Measurements from ENCODE around the gene CCL27. TPM values are rescaled to one million over a fixed set of nuclear protein-coding genes. Genes with fewer than 3 reads are reported as not detected.

Gene CCL27
- total and polyA plus RNA-seq, 7 donors, result 0.63 TPM; not detected in 6

- Histone ChIP-seq H3K27ac (peak overlapping the region; percentile 83 to 91 (median 88)), H3K9me3 (no peaks in the 10 kb centered on the region), H3K27me3 (no peaks in the 10 kb centered on the region), H3K36me3 (peaks cover 3 to 30% (median 9%) of the 10 kb centered on the region in 4 donors), H3K4me3 (peak overlapping the region in 2 of 4 donors; percentile 11 to 56), H3K4me1 (peaks cover 0 to 61% (median 50%) of the 10 kb centered on the region in 4 donors)
- peak; percentile 95 for DNase-seq
- no peak for TF ChIP-seq CTCF (IDR thresholded peaks at IDR 0.05)
- TF ChIP-seq POLR2AphosphoS5 (IDR thresholded peaks at IDR 0.05), result peak; percentile 41 to 82 (median 72)
- TF ChIP-seq POLR2A (IDR thresholded peaks at IDR 0.05), result no peak
- TF ChIP-seq EP300 (IDR thresholded peaks at IDR 0.05), result peak in 1 of 4 donors; percentile 54
- WGBS, 2 donors, result 69 to 72% methylated on average over 11 of the region's 11 CpGs
- intact Hi-C loops (cut with DNase I), result loop anchor here (5.0 kb wide), 1 partner anchor 338 kb away; no protein-coding TSS in a partner anchor
Observed at GRCh38 chr9:34654323-34655051, 8.0 kb downstream of the CCL27 start.

- 57 to 61% methylated on average over 11 of the region's 11 CpGs for WGBS, 2 donors
- Histone ChIP-seq H3K4me1 (peaks cover 0 to 67% (median 56%) of the 10 kb centered on the region in 4 donors), H3K4me3 (peak overlapping the region in 3 of 4 donors; percentile 48 to 56 (median 52))
Observed at GRCh38 chr9:34653151-34654072, 9.0 kb downstream of the CCL27 start.

GRCh38 chr9:34652602-34653000, 9.9 kb downstream of the CCL27 start:
- H3K4me1 ChIP-seq, result peaks cover 0 to 75% (median 64%) of the 10 kb centered on the region in 4 donors
- H3K27me3 ChIP-seq, result no peaks in the 10 kb centered on the region
- H3K36me3 ChIP-seq, result peaks cover 5 to 34% (median 17%) of the 10 kb centered on the region in 4 donors
- no peaks in the 10 kb centered on the region for H3K9me3 ChIP-seq
- WGBS, 2 donors, result 20 to 44% methylated on average over 5 of the region's 5 CpGs
- DNase-seq, result no peak
- H3K4me3 ChIP-seq, result peak overlapping the region; percentile 43 to 56 (median 50)
- intact Hi-C loops (cut with DNase I), result loop anchor here (5.0 kb wide), 1 partner anchor 340 kb away; no protein-coding TSS in a partner anchor
- H3K27ac ChIP-seq, result peak overlapping the region; percentile 83 to 91 (median 88)
- no peak for TF ChIP-seq POLR2A (IDR thresholded peaks at IDR 0.05)
- TF ChIP-seq CTCF (IDR thresholded peaks at IDR 0.05), result no peak
- no peak for TF ChIP-seq POLR2AphosphoS5 (IDR thresholded peaks at IDR 0.05)
- no peak for TF ChIP-seq EP300 (IDR thresholded peaks at IDR 0.05)

More at GRCh38 chr9:34653151-34654072, 9.0 kb downstream of the CCL27 start:
- no peak for TF ChIP-seq EP300 (IDR thresholded peaks at IDR 0.05)
- TF ChIP-seq POLR2AphosphoS5 (IDR thresholded peaks at IDR 0.05), result peak in 2 of 4 donors; percentile 14 to 52
- H3K9me3 ChIP-seq, result no peaks in the 10 kb centered on the region
- peak overlapping the region; percentile 83 to 91 (median 88) for H3K27ac ChIP-seq
- peak; percentile 75 for DNase-seq
- peaks cover 5 to 38% (median 16%) of the 10 kb centered on the region in 4 donors for H3K36me3 ChIP-seq
- intact Hi-C loops (cut with DNase I), result loop anchor here (5.0 kb wide), 1 partner anchor 339 kb away; no protein-coding TSS in a partner anchor
- H3K27me3 ChIP-seq, result no peaks in the 10 kb centered on the region

GRCh38 chr9:34651876-34652601, 10.4 kb downstream of the CCL27 start, which contains the start of gene IL11RA:
TSS of gene IL11RA (plus strand) at chr9:34652185. CDS start at chr9:34655218, 3,033 bp downstream.
- TF ChIP-seq POLR2A (IDR thresholded peaks at IDR 0.05) (peak in 1 of 2 donors; percentile 47), POLR2AphosphoS5 (IDR thresholded peaks at IDR 0.05) (peak; percentile 41 to 84 (median 74)), CTCF (IDR thresholded peaks at IDR 0.05) (no peak), EP300 (IDR thresholded peaks at IDR 0.05) (no peak)
- peaks cover 5 to 29% (median 14%) of the 10 kb centered on the region in 4 donors for H3K36me3 ChIP-seq
- H3K4me3 ChIP-seq, result peak within 1 kb of the TSS; percentile 43 to 56 (median 50)
- DNase-seq, result peak; percentile 97
- no peaks in the 10 kb centered on the region for H3K9me3 ChIP-seq
- H3K4me1 ChIP-seq, result peaks cover 0 to 80% (median 69%) of the 10 kb centered on the region in 4 donors
- 6 to 28% methylated on average over 24 of the region's 24 CpGs for WGBS, 2 donors
- H3K27ac ChIP-seq, result peak within 1 kb of the TSS; percentile 83 to 91 (median 88)
- intact Hi-C loops (cut with DNase I), result loop anchor here (5.0 kb wide), 1 partner anchor 340 kb away; no protein-coding TSS in a partner anchor
- H3K27me3 ChIP-seq, result no peaks in the 10 kb centered on the region
